ENCODE data around the gene RPL26.
"Not testable (repeated sequence)": the region's sequence is repeated elsewhere in the genome, so short reads cannot be mapped to it uniquely, and the experiment has no call there.

The RPL26 gene

GRCh38 chr17:8362651-8363332, 20.2 kb downstream of the RPL26 start:
- DNase-seq, result no peak

- DNase-seq, result no peak
Observed at GRCh38 chr17:8360751-8361150, 22.2 kb downstream of the RPL26 start.

- no peak for DNase-seq
Observed at GRCh38 chr17:8360260-8360659, 22.7 kb downstream of the RPL26 start.

GRCh38 chr17:8359769-8360168, 23.2 kb downstream of the RPL26 start:
- no peak for DNase-seq

GRCh38 chr17:8357910-8358309, 25.1 kb downstream of the RPL26 start:
- DNase-seq, result no peak

GRCh38 chr17:8354236-8354635, 28.8 kb downstream of the RPL26 start:
- no peak for DNase-seq

GRCh38 chr17:8353736-8354135, 29.3 kb downstream of the RPL26 start:
- DNase-seq, result no peak

- no peak for DNase-seq
Observed at GRCh38 chr17:8350339-8350738, 32.7 kb downstream of the RPL26 start.

- not testable (repeated sequence) for DNase-seq
Observed at GRCh38 chr17:8347001-8347400, 36.0 kb downstream of the RPL26 start.

GRCh38 chr17:8345951-8346665, 36.9 kb downstream of the RPL26 start:
- no peak for DNase-seq

- DNase-seq, result no peak
Observed at GRCh38 chr17:8345052-8345690, 37.8 kb downstream of the RPL26 start.

- no peak for DNase-seq
Observed at GRCh38 chr17:8341456-8341855, 41.5 kb downstream of the RPL26 start.

GRCh38 chr17:8339540-8339939, 43.5 kb downstream of the RPL26 start, which contains the start of gene ODF4:
TSS of gene ODF4 (plus strand) at chr17:8339840. CDS start at chr17:8340052, 212 bp downstream.
- DNase-seq, result no peak

- no peak for DNase-seq
Observed at GRCh38 chr17:8338753-8339140, 44.2 kb downstream of the RPL26 start.

- DNase-seq, result no peak
Observed at GRCh38 chr17:8337802-8338752, 44.9 kb downstream of the RPL26 start.

GRCh38 chr17:8333281-8333680, 49.7 kb downstream of the RPL26 start:
- no peak for DNase-seq

- DNase-seq, result no peak
Observed at GRCh38 chr17:8332688-8333087, 50.3 kb downstream of the RPL26 start.

- DNase-seq, result no peak
Observed at GRCh38 chr17:8332128-8332527, 50.9 kb downstream of the RPL26 start.
